Mesodermal cell (in vitro differentiated cells): ENCODE data around the gene ANKMY1.

Experiments used
- H3K27ac ChIP-seq: 2 replicates; pipeline ENCODE4 v1.7.0; 2013; ENCODE audit warnings: mild to moderate bottlenecking, low read depth, low read length, moderate library complexity; ENCODE audit not compliant: severe bottlenecking
- H3K36me3 ChIP-seq: 2 replicates; pipeline ENCODE4 v1.7.1; 2013; ENCODE audit warnings: mild to moderate bottlenecking, low read length, moderate library complexity; ENCODE audit not compliant: control insufficient read depth, insufficient read depth
- H3K4me1 ChIP-seq: one replicate; pipeline ENCODE4 v1.7.1; 2013; ENCODE audit warnings: mild to moderate bottlenecking, low read length; ENCODE audit not compliant: insufficient read depth, control insufficient read depth, poor library complexity, severe bottlenecking
- H3K4me3 ChIP-seq: 2 replicates; pipeline ENCODE4 v1.7.0; 2013; ENCODE audit warnings: low read length, control low read depth, mild to moderate bottlenecking; ENCODE audit not compliant: insufficient read depth, poor library complexity, severe bottlenecking; ENCODE audit errors: extremely low read depth
- H3K9me3 ChIP-seq: 2 replicates; pipeline ENCODE4 v1.7.1; 2013; ENCODE audit warnings: mild to moderate bottlenecking, low read length, moderate library complexity; ENCODE audit not compliant: control insufficient read depth
- WGBS, 2 experiments: methylation state at CpG; one replicate each; pipeline ENCODE4 v1.1.5; 2013; ENCODE audit warnings: missing lambda C conversion rate in 2 of 2; ENCODE audit not compliant: insufficient coverage in 2 of 2; 5-methylcytosine and 5-hydroxymethylcytosine counted together

Gene ANKMY1

DNA sequence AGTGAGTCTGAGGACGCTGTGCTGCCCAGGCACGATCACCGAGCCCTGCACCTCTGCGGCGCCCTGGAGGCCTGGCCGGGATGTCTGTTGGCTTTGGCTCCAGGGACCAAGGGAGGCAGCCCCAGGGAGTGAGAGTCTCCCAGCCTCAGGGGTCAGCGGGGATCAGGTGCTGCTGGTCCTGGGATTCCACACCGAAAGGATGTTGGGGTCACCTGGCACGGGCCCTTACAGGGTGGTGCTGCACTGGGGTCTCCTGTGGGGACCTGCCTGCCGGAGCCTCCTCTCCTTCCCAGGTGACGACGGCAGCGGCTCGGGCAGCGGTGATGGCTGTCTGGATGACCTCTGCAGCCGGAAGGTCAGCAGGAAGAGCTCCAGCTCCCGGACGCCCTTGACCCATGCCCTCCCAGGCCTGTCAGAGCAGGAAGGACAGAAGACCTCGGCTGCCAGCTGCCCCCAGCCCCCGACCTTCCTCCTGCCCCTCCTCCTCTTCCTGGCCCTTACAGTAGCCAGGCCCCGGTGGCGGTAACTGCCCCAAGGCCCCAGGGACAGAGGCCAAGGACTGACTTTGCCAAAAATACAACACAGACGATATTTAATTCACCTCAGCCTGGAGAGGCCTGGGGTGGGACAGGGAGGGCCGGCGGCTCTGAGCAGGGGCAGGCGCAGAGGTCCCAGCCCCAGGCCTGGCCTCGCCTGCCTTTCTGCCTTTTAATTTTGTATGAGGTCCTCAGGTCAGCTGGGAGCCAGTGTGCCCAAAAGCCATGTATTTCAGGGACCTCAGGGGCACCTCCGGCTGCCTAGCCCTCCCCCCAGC, 91.8 kb downstream of the ANKMY1 start:
- 82 to 85% methylated on average over 15 to 26 of the region's 28 CpGs for WGBS, 2 experiments
- Histone ChIP-seq H3K4me1 (no peaks in the 10 kb centered on the region), H3K9me3 (no peaks in the 10 kb centered on the region), H3K4me3 (no peak overlapping the region), H3K27ac (no peak overlapping the region), H3K36me3 (peaks cover 27% of the 10 kb centered on the region)

DNA sequence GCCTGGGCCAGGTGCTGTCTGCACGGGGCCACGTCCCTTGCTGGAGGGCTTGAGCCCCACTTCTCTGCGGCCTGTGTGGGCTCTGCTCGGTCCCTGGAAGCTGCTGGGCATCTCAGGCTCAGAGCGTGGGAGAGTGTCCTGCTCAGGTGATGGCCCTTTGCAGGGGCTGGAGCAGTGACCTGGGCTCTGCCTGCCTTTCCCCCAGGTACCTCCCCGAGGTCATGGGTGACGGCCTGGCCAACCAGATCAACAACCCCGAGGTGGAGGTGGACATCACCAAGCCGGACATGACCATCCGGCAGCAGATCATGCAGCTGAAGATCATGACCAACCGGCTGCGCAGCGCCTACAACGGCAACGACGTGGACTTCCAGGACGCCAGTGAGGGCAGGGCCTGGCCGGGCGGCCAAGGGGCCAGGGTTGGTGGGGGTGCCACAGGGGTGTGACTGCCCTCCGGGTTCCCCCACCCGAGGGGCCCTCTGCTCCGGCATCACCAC, 92.5 kb downstream of the ANKMY1 start:
- H3K36me3 ChIP-seq, result peaks cover 31% of the 10 kb centered on the region
- H3K9me3 ChIP-seq, result no peaks in the 10 kb centered on the region
- H3K4me3 ChIP-seq, result no peak overlapping the region
- WGBS, 2 experiments, result 94 to 96% methylated on average over 20 to 22 of the region's 22 CpGs
- H3K27ac ChIP-seq, result no peak overlapping the region
- no peaks in the 10 kb centered on the region for H3K4me1 ChIP-seq

GRCh38 chr2:240464514-240465241, 93.1 kb downstream of the ANKMY1 start:
- Histone ChIP-seq H3K4me3 (no peak overlapping the region), H3K4me1 (no peaks in the 10 kb centered on the region), H3K9me3 (no peaks in the 10 kb centered on the region), H3K36me3 (peaks cover 34% of the 10 kb centered on the region), H3K27ac (no peak overlapping the region)
- 87 to 89% methylated on average over 24 to 42 of the region's 43 CpGs for WGBS, 2 experiments

DNA sequence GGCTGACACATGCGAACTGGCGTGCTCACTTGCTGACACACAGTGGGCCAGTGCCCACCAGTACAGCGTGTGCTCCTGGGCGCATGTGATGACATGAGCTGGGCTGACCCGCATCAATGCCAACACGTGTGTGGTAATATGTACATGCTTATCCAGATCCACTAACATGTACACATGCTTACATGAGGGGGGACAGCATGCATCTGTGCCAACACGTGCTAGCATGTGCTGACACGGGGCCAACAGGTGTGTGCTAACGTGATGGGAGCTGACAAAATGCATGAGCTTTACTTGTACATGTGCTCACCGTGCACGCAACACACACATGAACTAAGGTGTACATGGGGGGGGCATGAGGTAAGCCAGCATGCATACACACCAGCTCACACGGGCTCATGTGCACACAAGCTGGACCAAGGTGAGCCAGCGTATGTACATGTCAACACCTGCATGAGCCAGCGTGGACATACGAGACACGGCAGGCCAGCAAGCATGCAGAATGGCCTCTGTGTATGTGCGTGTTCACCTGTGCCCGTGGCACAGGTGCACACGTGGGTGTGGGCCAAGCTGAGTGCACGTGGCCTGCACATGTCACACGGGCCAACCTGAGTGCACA, 93.8 kb downstream of the ANKMY1 start:
- H3K36me3 ChIP-seq, result peaks cover 38% of the 10 kb centered on the region
- no peaks in the 10 kb centered on the region for H3K9me3 ChIP-seq
- no peaks in the 10 kb centered on the region for H3K4me1 ChIP-seq
- 95% methylated on average over 20 to 21 of the region's 21 CpGs for WGBS, 2 experiments
- no peak overlapping the region for H3K27ac ChIP-seq
- H3K4me3 ChIP-seq, result no peak overlapping the region

DNA sequence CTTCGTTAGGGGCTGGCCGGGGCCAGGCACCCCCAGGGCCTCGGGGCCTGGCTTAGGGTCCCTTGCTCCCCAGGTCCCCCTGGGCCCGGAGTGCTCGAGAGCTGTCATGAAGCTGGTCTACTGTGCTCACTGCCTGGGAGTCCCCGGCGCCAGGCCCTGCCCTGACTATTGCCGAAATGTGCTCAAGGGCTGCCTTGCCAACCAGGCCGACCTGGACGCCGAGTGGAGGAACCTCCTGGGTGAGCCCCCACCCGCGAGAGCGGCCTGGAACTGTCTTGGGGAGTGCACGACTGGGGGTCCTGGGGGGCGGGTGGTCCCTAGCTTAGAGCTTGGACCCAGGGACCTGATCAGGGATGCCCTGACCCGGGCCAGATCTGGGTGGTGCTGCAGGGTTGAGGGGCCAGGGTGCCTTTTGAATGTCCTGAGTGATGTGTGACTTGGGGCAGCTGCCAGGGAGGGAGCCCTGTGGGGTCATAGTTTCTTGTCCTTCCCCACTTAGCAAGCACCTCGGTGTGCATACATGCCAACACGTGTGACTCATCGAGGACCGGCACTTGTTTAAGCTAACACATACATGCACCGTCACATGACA, 94.4 kb downstream of the ANKMY1 start:
- WGBS, 2 experiments, result 91 to 92% methylated on average over 20 of the region's 22 CpGs
- H3K4me3 ChIP-seq, result no peak overlapping the region

DNA sequence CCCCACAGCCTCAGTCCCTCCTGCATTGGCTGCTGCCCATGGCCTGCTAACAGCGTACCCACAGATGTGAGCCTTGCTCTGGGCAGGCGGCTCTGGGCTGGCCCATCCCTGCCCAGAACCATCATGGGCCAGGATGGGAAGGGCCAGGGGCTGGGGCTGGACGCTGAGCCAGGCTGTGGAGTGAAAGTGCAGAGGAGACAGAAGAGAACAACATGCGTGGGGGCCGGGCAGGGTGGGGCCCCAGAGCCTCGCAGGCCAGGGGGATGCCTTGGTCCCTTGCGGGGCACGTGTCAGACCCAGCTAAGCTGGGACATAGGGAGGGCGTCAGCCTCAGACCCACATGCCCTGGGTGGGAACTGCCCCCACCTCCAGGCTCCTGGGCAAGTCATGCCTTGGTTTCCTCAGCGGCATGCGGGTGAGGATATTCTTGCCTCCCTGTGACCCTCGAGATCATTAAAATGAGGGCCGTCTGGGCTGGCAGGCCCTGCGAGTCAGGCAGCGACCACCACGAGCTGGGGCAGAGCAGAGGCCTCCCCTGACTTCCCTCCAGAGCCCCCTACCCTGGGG, 95.0 kb downstream of the ANKMY1 start:
- WGBS, 2 experiments, result 98 to 100% methylated on average over 15 to 16 of the region's 16 CpGs
- Histone ChIP-seq H3K36me3 (peaks cover 39% of the 10 kb centered on the region), H3K4me1 (peaks cover 7% of the 10 kb centered on the region), H3K9me3 (no peaks in the 10 kb centered on the region), H3K4me3 (no peak overlapping the region), H3K27ac (no peak overlapping the region)

More for the DNA sequence above, 94.4 kb downstream of the ANKMY1 start:
- H3K9me3 ChIP-seq, result no peaks in the 10 kb centered on the region
- H3K27ac ChIP-seq, result no peak overlapping the region
- peaks cover 39% of the 10 kb centered on the region for H3K36me3 ChIP-seq
- peaks cover 1% of the 10 kb centered on the region for H3K4me1 ChIP-seq

- H3K36me3 ChIP-seq, result peaks cover 39% of the 10 kb centered on the region
- 92 to 98% methylated on average over 34 to 41 of the region's 41 CpGs for WGBS, 2 experiments
Measured at GRCh38 chr2:240462073-240462706, 95.6 kb downstream of the ANKMY1 start.

DNA sequence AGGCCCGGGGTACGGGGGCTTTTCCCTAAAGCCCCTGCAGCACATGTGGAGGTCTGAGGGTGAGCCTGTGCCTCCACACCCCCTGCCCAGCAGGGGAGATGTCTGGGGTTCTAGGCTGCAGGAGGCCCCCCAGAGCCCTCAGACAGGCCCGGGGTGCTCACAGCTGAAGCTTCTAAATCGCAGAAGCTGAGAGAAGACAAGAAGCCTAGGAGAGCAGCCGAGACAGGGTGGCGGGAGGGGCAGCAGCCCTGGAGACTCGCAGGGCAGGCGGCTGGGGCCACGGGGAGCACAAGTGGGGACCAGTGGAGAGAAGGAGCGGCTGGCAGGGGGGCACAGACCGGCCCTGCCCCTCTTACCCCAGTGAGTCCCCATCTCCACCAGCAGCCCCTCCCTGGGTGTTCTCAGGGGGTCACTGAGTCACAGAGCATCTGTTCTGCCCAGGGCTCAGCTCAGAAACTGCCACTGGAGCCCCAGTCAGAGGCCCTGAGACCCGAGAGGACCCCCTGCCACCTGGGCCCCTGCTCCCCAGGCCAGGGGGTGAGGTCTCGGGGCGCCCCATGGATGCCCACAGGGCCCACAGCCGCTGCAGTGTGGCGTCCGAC, 96.2 kb downstream of the ANKMY1 start:
- peaks cover 39% of the 10 kb centered on the region for H3K36me3 ChIP-seq
- no peak overlapping the region for H3K27ac ChIP-seq
- H3K9me3 ChIP-seq, result no peaks in the 10 kb centered on the region
- WGBS, 2 experiments, result 95 to 96% methylated on average over 16 to 17 of the region's 17 CpGs
- peaks cover 18% of the 10 kb centered on the region for H3K4me1 ChIP-seq
- H3K4me3 ChIP-seq, result no peak overlapping the region

More at GRCh38 chr2:240462073-240462706, 95.6 kb downstream of the ANKMY1 start:
- peaks cover 12% of the 10 kb centered on the region for H3K4me1 ChIP-seq
- H3K4me3 ChIP-seq, result no peak overlapping the region
- no peaks in the 10 kb centered on the region for H3K9me3 ChIP-seq
- H3K27ac ChIP-seq, result no peak overlapping the region

DNA sequence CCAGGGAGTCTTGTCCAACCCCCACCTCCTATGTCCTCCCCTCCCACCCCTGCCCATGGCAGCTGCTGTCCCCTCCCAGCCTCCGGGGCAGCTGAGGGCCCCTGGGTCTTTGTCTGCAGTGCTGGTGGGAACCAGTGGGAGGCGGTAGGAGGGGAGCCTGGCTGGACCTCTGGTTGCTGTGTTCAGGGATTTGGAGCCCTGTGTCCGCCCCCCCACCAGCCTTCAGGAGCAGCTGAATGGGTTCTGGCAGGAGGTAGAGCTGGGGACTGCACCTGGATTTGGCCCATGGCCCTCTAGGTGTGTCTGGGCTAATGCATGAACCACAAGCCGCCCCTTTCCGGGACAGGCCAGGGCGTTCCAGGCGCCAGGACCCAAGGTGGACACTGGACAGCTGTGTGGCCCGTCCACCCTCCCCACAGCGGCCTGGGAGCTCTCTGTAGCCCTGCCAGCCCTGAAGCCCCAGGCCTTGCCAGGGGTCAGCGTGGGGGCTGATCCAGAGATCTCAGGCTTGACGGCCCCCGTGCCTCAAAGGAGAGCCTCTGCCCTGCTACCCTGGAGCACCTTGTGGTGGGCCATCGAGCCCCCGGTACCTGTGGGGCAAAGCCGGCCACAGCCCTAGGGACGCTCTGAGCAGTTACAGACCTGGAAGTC, 96.9 kb downstream of the ANKMY1 start:
- H3K27ac ChIP-seq, result no peak overlapping the region
- peaks cover 23% of the 10 kb centered on the region for H3K4me1 ChIP-seq
- 95 to 98% methylated on average over 11 to 16 of the region's 16 CpGs for WGBS, 2 experiments
- no peak overlapping the region for H3K4me3 ChIP-seq
- no peaks in the 10 kb centered on the region for H3K9me3 ChIP-seq
- H3K36me3 ChIP-seq, result peaks cover 39% of the 10 kb centered on the region
